ENCODE data around the gene RFC1.
"Not testable (repeated sequence)": the region's sequence is repeated elsewhere in the genome, so short reads cannot be mapped to it uniquely, and the experiment has no call there.

RFC1 gene

GRCh38 chr4:39305912-39306677 lies 60.1 kb downstream of the RFC1 start:
- no peak for DNase-seq (ENCODE audit: low spot score)

- no peak for DNase-seq (ENCODE audit: low spot score)
These were observed 61.5 kb downstream of the RFC1 start for GRCh38 chr4:39304651-39305050.

GRCh38 chr4:39303871-39304270 lies 62.3 kb downstream of the RFC1 start:
- no peak for DNase-seq (ENCODE audit: low spot score)

GRCh38 chr4:39302901-39303300 lies 63.3 kb downstream of the RFC1 start:
- no peak for DNase-seq (ENCODE audit: low spot score)

GRCh38 chr4:39295784-39296183 lies 70.4 kb downstream of the RFC1 start:
- DNase-seq (ENCODE audit: low spot score) = no peak

- not testable (repeated sequence) for DNase-seq (ENCODE audit: low spot score)
These were observed 73.7 kb downstream of the RFC1 start for GRCh38 chr4:39292433-39292832.

GRCh38 chr4:39291686-39292085 lies 74.5 kb downstream of the RFC1 start:
- no peak for DNase-seq (ENCODE audit: low spot score)

- no peak for DNase-seq (ENCODE audit: low spot score)
These were observed 78.9 kb downstream of the RFC1 start for GRCh38 chr4:39287223-39287622.

- DNase-seq (ENCODE audit: low spot score) = no peak
These were observed 79.9 kb downstream of the RFC1 start for GRCh38 chr4:39286263-39286662.

- DNase-seq (ENCODE audit: low spot score) = no peak
These were observed 80.3 kb downstream of the RFC1 start for GRCh38 chr4:39285853-39286252.

- no peak for DNase-seq (ENCODE audit: low spot score)
These were observed 80.9 kb downstream of the RFC1 start for GRCh38 chr4:39285111-39285795.

- no peak for DNase-seq (ENCODE audit: low spot score)
These were observed 85.4 kb downstream of the RFC1 start for GRCh38 chr4:39280770-39281169.

- no peak for DNase-seq (ENCODE audit: low spot score)
These were observed 86.7 kb downstream of the RFC1 start for GRCh38 chr4:39279416-39279815.

- DNase-seq (ENCODE audit: low spot score) = no peak
These were observed 87.7 kb downstream of the RFC1 start for GRCh38 chr4:39278476-39278875.

GRCh38 chr4:39277661-39278060 lies 88.5 kb downstream of the RFC1 start:
- not testable (repeated sequence) for DNase-seq (ENCODE audit: low spot score)

- DNase-seq (ENCODE audit: low spot score) = no peak
These were observed 91.7 kb downstream of the RFC1 start for GRCh38 chr4:39274503-39274902.

- DNase-seq (ENCODE audit: low spot score) = no peak
These were observed 102.3 kb downstream of the RFC1 start for GRCh38 chr4:39263895-39264294.

- DNase-seq (ENCODE audit: low spot score) = peak; percentile 62
These were observed 106.4 kb downstream of the RFC1 start for GRCh38 chr4:39259571-39260330.

GRCh38 chr4:39256436-39256835 lies 109.7 kb downstream of the RFC1 start:
- DNase-seq (ENCODE audit: low spot score) = no peak

GRCh38 chr4:39255871-39256270 lies 110.3 kb downstream of the RFC1 start:
- no peak for DNase-seq (ENCODE audit: low spot score)

- DNase-seq (ENCODE audit: low spot score) = peak; percentile 73
These were observed 110.9 kb downstream of the RFC1 start for GRCh38 chr4:39255266-39255665.

- no peak for DNase-seq (ENCODE audit: low spot score)
These were observed 122.7 kb downstream of the RFC1 start for GRCh38 chr4:39243462-39243861.
